GM19452 (cell line): ENCODE measurements around the gene DPP10.

Experiments used
- ATAC-seq: cut with Tn5 transposase; IDR thresholded peaks from one replicate; pipeline ENCODE4 v1.9.1; 2021; ENCODE audit not compliant: unreplicated experiment

The DPP10 gene

GRCh38 chr2:115201386-115201785 lies 758.9 kb downstream of the DPP10 start:
- no peak for ATAC-seq

GRCh38 chr2:115208493-115209164 lies 766.2 kb downstream of the DPP10 start:
- no peak for ATAC-seq

- ATAC-seq: no peak
These were observed 771.6 kb downstream of the DPP10 start for GRCh38 chr2:115214050-115214449.

- no peak for ATAC-seq
These were observed 776.9 kb downstream of the DPP10 start for GRCh38 chr2:115219296-115219695.

- no peak for ATAC-seq
These were observed 791.7 kb downstream of the DPP10 start for GRCh38 chr2:115234186-115234585.

GRCh38 chr2:115234737-115235136 lies 792.3 kb downstream of the DPP10 start:
- no peak for ATAC-seq

GRCh38 chr2:115248066-115248465 lies 805.6 kb downstream of the DPP10 start:
- no peak for ATAC-seq

- ATAC-seq: no peak
These were observed 834.9 kb downstream of the DPP10 start for GRCh38 chr2:115277366-115277765.

GRCh38 chr2:115285416-115285815 lies 843.0 kb downstream of the DPP10 start:
- no peak for ATAC-seq

GRCh38 chr2:115290478-115290877 lies 848.0 kb downstream of the DPP10 start:
- no peak for ATAC-seq

- no peak for ATAC-seq
These were observed 850.3 kb downstream of the DPP10 start for GRCh38 chr2:115292742-115293141.

GRCh38 chr2:115294999-115295398 lies 852.6 kb downstream of the DPP10 start:
- ATAC-seq: no peak

GRCh38 chr2:115297056-115297455 lies 854.6 kb downstream of the DPP10 start:
- no peak for ATAC-seq

GRCh38 chr2:115299199-115299598 lies 856.8 kb downstream of the DPP10 start:
- no peak for ATAC-seq

- ATAC-seq: no peak
These were observed 863.3 kb downstream of the DPP10 start for GRCh38 chr2:115305712-115306111.

GRCh38 chr2:115314119-115314518 lies 871.7 kb downstream of the DPP10 start:
- no peak for ATAC-seq

- ATAC-seq: no peak
These were observed 884.6 kb downstream of the DPP10 start for GRCh38 chr2:115327061-115327460.

- ATAC-seq: no peak
These were observed 917.1 kb downstream of the DPP10 start for GRCh38 chr2:115359550-115359949.

GRCh38 chr2:115364093-115364492 lies 921.7 kb downstream of the DPP10 start:
- ATAC-seq: no peak

- no peak for ATAC-seq
These were observed 927.0 kb downstream of the DPP10 start for GRCh38 chr2:115369400-115369799.

- ATAC-seq: no peak
These were observed 932.5 kb downstream of the DPP10 start for GRCh38 chr2:115374981-115375380.

GRCh38 chr2:115384399-115384798 lies 942.0 kb downstream of the DPP10 start:
- ATAC-seq: no peak

GRCh38 chr2:115386465-115386864 lies 944.0 kb downstream of the DPP10 start:
- ATAC-seq: no peak
